GM18870 (cell line): ENCODE results near the gene CD63.
"Not testable (repeated sequence)": the region's sequence is repeated elsewhere in the genome, so short reads cannot be mapped to it uniquely, and the experiment has no call there.

Experiments used
- ATAC-seq: cut with Tn5 transposase; IDR thresholded peaks from one replicate; pipeline ENCODE4 v1.9.1; 2021; ENCODE audit warnings: moderate library complexity; ENCODE audit not compliant: unreplicated experiment

The CD63 gene, protein sequence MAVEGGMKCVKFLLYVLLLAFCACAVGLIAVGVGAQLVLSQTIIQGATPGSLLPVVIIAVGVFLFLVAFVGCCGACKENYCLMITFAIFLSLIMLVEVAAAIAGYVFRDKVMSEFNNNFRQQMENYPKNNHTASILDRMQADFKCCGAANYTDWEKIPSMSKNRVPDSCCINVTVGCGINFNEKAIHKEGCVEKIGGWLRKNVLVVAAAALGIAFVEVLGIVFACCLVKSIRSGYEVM

DNA sequence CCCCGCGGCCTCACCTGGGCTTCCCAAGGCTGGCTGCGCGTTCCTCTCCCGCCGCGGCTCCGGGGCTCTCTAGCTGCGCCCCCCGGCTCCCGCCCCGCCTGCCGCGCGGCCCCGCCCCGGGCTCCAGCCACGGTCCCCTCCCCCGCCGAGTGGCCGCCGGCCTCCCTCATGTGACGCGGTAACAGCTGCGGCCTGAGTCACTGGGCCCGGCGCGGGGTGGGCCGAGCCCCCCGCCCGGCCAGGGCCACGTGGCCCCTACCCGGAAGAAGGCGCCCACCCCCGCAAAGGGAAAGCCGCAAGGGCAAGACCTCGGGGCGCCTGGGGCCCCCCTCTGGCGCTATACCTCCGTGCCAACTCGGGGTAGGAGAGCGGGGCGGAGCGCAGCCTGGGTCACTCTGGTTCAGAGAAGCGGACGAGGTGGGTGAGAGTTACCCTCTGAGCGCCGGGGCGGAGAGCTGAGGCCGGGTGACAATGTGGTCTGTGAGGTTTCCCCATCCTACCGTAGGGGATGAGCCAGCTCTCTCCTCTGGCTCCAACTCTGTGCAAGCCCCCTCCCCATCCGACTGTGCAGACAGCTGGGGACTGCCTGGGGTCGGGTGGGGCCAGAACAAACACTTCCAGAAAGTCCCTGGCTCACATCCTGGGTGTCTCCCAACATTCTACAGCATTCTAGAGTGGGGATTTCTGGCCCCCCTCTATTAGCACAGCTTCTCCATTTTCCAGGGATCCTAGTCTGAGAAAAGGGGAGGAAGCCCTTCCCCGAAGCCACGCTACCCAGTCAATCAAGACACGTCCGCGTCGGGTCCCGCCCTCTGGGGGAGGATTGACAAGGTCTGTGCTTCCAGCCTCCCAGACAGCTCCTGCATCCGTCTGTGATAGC, at the start of gene CD63:
TSS of gene CD63 (minus strand) at position 71 of the 880 bp plus-strand sequence. CDS start 668 bp downstream, outside the sequence.
- ATAC-seq, result peak; percentile 46

DNA sequence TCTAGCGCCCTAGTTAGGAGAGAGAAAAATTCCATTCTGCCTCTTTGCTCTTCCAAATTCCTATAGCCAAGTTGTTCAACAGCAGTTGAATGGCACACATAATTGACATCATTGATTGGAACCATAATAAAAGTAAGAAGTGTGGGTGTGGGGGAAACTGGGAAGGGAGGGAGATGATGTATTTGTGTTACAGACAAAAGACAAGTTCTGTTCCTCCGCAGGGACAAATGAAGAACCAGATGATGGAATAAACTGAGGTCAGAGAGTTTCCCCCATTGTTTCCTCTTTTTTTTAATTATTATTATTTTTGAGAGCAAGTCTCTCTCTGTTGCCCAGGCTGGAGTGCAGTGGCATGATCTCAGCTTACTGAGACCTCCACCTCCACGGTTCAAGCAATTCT, 49.0 kb upstream of the CD63 start:
- ATAC-seq, result no peak

DNA sequence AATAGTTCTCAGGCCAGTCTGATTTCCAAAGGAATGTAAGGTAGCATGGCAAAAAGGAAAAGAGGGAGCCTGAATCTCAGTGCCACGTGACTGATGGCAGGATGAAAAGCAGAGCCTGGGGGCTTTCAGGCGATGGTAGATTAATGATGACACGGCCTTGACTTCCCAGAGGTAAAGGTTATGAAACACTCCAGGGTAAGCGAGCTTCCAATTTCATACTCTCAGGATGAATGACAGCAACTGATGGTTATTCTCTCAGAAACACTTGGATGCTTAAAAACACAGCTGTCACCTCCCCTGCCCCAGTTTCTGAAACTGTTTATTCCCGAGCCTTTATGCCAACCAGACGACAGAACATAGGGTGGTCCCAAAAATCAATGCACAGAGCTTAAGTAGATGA, 42.9 kb upstream of the CD63 start:
- no peak for ATAC-seq

DNA sequence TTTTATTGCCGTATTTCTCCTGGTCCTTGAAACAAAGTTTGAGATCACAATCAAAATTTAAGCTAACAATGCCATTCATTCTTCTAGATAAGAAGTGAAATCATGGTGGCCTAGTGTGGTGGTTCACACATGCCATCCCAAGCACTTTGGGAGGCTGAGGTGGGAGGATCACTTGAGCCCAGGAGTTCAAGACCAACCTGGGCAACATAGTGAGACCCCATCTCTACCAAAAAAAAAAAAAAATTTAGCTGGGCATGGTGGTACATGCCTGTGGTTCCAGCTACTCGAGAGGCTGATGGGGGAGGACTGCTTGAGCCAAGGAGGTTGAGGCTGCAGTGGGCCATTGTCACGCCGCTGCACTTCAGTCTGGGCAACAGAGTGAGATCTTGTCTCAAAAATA, 38.3 kb upstream of the CD63 start:
- no peak for ATAC-seq

DNA sequence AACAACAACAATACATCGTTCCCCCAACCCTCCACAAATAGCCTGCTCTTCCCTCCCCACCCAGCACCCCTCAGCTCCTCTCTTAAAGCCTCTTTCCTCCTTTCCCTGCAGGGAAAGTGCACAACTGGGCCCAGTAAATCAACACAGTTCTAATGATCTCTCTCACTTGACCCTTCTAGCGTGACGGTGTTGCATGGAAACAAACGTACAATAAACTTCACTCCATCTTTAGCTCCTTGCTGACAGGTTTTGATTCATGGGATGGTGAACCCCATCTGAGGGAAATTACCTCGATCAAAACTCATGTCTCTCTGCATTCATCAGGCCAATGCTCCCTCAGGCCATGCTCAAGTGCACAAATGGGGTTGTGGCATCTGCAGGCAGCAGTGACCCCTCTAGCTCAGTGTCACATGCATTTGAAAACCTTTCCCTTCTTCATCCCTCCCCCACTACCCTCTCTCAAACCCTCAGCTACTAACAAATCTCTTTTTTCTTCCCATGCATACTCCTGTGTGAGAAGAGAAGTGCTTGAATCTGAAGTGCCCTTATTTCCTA, 37.0 kb upstream of the CD63 start:
- ATAC-seq, result no peak

DNA sequence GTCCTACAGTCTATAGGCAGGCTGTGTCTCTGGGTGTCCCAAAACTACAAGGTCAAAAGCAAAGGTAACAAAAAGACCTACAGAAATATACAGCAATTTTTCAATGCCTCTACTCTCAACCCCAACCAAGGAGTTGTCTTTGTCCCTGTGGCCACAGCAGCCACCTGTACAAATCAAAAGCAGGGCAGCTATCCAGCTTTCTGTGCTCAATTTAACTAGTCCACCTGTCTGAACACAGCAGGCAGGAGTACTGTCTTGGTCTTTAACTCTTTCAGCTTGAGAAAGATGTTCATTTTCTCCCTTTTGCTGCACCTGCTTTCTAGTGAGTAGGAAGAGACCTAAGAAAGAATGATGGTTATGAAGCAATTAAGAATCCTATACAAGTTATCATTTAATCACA, 33.8 kb upstream of the CD63 start:
- ATAC-seq, result no peak

DNA sequence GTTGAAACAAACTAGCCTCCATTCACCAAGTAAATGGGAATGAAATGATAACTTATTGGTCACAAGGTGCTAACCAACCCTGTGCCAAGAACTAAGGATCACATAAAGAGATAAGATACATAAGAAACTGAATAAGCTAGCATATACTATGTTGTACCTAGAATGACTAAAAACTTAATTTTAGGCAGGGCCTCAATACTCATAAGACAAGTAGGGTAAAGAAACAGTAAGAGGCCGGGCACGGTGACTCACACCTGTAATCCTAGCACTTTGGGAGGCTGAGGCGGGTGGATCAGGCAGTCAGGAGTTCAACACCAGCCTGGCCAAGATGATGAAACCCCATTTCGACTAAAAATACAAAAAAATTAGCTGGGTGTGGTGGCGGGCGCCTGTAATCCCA, 31.9 kb upstream of the CD63 start:
- no peak for ATAC-seq

DNA sequence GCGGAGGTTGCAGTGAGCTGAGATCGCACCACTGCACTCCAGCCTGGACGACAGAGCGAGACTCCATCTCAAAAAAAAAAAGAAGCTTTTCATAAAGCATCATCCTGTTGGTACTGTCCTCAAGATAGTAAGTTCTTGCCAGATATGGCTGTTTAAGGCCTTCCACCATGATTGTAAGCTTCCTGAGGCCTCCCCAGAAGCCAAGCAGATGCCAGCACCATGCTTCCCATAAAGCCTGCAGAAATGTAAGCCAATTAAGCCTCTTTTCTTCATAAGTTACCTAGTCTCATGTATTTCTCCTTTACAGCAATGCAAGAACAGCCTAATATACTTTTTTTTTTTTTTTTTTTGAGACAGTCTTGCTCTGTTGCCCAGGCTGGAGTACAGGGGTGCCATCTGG, 29.8 kb upstream of the CD63 start:
- not testable (repeated sequence) for ATAC-seq

DNA sequence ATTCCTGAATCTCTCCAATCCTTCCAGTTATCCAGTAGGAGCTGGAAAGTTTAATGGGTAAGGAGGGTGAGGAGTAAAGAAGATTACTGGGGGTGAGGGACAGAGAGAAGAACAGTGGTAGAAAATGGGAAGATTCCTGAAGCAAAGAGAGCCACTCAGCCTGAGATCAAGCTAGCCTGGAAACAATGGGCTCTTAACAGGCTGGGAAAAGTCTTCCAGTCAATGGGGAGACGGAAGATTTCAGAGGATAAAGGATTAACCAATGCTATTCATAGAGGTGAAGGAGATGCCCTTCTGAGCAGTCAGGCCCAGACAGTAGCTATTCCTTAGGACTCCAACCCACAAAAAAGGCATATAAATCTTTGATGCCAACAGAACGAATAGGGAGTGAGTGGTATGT, 28.9 kb upstream of the CD63 start:
- no peak for ATAC-seq

DNA sequence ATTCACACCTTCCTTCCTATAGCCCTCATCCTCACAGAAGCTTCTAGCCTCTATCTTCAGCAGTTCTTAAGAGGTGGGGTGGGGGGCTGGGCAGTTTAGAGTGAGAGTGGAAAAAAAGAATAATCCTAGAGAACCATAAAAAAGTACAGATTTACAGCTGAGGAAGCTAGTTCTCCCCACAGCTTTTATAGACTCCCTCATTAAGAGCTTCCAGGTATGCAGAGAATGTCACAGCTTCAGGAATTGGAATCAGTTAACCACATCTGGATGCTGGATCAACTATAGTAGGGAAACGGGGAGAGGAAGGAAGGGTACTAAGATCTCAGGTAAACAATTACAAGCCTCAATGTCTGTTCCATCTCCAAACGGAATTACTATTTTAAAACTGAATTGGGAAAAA, 26.4 kb upstream of the CD63 start:
- no peak for ATAC-seq

DNA sequence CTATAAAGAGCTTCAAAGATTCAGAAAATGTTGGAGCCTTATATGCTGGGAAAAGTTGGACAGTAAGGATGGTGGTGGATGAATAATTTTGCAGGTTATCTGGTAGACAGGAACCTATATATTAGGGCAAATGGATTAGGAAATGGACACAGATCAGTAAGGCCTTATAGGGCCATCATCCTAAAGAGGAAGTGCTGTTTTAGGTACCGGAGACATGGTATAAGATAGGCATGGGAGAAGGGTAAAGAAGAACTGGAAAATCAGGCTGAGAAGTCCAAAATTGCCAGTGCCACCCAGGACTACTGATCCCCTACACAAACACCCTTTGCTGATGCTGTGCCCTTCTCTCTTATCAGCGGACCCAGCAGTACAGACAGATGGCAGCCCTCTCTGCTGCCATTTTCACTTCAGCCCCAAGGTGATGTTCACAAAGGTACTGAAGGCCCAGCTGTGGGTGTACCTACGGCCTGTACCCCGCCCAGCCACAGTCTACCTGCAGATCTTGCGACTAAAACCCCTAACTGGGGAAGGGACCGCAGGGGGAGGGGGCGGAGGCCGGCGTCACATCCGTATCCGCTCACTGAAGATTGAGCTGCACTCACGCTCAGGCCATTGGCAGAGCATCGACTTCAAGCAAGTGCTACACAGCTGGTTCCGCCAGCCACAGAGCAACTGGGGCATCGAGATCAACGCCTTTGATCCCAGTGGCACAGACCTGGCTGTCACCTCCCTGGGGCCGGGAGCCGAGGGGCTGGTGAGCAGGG, 19.6 kb upstream of the CD63 start:
- no peak for ATAC-seq

DNA sequence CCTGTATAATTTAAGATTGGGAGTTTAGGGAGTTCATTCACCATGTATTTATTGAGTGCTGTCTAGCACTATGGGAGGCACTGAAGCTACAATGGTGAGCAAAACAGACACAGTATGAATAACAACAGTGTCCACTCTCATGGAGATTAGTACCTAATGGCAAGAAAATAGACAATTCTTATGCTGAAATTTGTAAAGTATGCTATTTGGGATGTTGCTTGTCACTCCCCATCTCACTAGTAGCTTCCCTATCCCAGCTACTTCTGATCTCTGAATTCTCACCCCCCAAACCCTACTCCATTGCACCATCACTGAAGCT, 18.1 kb upstream of the CD63 start:
- no peak for ATAC-seq

DNA sequence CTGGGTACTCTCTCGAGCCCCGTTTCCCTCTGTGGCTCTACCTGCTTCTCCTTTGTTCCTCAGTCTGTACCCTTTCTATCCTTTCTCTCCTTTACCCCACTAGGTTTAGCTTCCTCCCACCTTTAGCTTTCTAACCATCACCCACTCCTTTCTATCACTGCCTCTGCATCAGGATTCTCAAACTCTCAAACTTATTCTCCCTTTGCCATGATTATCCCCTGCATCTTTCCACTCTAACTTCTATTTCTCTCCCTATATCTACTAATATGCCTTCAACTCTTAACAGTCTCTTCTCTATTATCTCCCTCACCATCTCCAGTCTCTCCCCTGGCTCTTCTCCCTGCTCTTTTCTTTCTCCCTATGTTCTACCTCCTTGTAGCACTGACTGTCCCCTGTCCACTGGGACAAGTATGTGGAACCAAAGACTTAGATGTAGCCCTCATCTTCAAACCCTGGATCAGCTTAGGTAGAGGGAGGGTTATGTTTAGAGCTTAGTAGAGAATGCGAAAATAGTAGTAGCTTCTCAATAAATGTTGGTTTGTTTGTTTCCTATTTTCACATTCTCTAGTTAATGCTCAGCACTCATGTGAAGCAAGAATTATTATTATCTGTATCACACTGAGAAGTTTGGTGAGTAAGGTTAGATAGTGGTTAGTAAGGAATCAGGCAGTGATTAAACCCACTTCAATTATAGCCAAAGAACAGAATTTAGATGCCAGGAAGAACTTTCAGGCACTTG, 17.5 kb upstream of the CD63 start:
- ATAC-seq, result no peak

DNA sequence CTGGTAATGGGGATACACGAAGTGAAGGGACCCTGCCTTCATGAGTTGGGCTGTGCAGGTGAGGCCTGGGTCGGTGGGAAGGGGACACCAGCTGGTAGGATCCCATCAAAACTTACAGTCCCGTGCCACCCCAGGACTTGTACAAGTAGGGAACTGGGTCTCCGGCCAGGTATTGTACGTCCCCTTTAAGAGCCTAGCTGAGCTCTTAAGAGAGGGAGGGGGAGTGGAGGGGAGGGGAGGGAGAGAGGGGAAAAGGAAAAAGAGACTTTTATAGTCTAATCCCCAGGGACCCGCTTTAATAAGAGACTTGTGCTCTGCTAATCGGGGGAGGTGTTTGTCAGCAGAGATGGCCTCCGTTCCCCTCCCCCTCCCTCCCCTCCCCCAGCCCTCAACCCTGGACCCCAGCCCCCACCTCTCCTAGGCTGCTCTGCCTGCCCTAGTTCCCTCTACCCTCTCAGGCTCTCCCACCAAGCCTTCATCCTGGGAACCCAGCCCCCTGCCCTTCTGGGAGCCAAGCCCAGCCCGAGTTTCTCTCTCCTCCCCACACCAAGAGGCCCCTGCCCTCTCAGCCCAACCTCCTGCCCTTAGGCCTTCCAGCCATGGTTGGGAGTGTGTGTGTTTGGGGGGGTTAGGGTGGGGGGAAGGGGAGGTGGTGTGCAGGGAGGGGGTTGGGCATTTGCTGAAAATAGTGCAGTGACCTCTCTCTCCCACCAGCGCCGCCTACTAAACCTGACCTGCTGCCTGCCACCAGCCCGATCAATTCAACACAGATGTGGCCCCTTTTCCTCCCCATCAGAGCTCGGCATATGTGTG, 16.8 kb upstream of the CD63 start:
- no peak for ATAC-seq

DNA sequence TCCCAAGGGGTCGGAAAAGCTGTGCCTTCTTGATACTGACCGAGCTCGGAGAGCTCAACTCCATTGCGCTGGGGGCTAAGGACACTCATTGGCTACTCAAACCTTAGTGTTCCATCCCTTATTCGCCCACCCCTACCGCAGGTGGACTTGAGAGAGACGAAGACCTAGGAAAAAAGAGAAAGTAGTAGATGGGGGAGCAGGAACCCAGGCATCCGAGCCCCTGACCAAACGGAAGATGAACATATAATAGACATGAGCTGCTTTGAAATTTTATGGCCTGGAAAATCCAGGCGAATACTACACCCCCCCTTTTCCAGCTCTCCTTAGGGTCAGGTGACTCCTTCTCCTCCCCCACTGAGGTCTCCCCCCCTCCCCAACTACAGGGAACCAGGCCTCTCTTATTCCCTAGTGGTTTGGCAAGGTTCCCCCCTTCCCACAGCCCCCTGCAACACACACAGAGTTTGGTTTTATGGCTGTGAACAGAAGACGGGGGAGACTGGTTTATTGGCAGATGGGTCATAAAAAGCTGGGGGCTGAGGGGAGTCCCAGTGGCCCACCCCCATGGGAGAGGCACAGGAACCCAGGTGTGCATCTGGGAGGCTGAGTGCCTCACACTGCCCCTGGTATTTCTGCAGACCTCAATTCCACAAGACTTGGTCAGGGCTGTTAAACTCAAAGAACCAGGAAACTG, 15.7 kb upstream of the CD63 start:
- ATAC-seq, result no peak

DNA sequence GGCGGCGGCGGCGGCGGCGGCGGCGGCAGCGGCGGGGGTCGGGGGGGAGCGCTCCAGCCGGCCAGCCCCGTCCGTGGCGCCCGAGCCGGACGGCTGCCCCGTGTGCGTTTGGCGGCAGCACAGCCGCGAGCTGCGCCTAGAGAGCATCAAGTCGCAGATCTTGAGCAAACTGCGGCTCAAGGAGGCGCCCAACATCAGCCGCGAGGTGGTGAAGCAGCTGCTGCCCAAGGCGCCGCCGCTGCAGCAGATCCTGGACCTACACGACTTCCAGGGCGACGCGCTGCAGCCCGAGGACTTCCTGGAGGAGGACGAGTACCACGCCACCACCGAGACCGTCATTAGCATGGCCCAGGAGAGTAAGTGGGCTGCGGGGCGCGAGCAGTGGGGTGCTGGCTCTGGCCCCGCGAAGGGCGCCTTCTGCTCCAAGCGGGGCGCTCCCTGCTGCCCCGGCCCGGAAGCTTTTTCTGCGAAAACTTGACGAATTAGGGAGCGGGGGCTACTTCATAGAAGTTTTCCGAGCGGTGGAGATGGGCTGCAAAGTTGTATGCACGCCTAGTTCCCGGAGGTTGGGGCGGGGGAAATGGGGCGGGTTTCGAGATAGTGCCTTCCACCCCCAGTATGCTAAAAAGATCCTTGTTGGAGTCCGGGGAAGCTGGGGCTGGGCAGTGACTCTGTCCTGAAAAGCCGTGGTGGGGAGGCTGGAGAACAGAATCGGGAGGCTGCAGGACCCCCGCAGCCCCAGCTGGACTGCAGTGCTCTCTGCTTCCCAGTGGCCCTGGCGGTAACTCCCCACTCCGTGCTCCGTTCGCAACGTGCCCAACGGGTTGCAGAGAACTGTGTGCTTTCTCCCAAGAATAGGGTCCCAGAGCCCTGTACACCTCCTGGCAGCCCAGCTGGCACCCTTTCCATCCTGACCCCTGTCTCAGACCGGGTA, 14.9 kb upstream of the CD63 start:
- ATAC-seq, result no peak

DNA sequence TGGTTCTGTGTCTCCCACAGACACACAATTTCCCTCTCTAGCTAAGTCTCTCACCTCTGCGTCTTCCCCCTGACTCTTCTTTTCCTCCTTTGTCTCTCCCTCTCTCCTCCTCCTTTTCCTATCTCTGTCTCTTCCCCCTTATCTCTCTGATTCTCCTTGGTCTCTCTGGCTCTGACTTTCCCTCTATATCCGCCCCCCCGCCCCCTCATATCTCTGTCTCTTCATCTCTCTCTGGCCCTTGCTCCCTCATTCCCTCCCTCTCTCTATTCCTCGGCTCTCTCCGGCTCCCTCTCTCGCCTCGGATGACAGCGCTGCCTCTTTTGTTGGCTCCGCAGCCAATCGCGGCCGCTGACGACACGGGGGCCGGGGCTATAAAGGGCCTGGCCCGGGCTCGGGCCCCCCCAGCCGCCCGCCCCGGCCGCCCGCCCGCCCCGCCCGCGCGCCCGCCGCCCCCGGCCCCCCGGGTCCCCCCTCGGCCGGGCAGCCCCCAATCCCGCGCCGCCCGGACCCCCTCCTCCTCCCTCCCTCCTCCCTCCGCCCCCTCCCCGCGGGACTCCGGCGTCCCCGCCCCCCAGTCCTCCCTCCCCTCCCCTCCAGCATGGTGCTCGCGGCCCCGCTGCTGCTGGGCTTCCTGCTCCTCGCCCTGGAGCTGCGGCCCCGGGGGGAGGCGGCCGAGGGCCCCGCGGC, 14.1 kb upstream of the CD63 start, which contains the start of gene GDF11:
TSS of gene GDF11 (plus strand) at position 404 of the 687 bp plus-strand sequence. CDS start at position 599, 195 bp downstream.
- no peak for ATAC-seq
